Measurements from ENCODE around the gene HSCB.
"Not testable (repeated sequence)": the region's sequence is repeated elsewhere in the genome, so short reads cannot be mapped to it uniquely, and the experiment has no call there.

Gene HSCB

GRCh38 chr22:28738876-28739275 lies 3.0 kb upstream of the HSCB start:
- DNase-seq (ENCODE audit: low read depth in 2 of 2): not testable (repeated sequence)

- DNase-seq (ENCODE audit: low read depth in 2 of 2): no peak
These were observed 547 bp upstream of the HSCB start for GRCh38 chr22:28741200-28741784.

- peak in 1 of 2 donors; percentile 70 for DNase-seq (ENCODE audit: low read depth in 2 of 2)
These were observed 723 bp downstream of the HSCB start for GRCh38 chr22:28742562-28742962.

- no peak for DNase-seq (ENCODE audit: low read depth in 2 of 2)
These were observed 2.0 kb downstream of the HSCB start for GRCh38 chr22:28743852-28744251.

- no peak for DNase-seq (ENCODE audit: low read depth in 2 of 2)
These were observed 8.6 kb downstream of the HSCB start for GRCh38 chr22:28750471-28750881.

- DNase-seq (ENCODE audit: low read depth in 2 of 2): not testable (repeated sequence)
These were observed 12.7 kb downstream of the HSCB start for GRCh38 chr22:28754512-28754911.

- no peak for DNase-seq (ENCODE audit: low read depth in 2 of 2)
These were observed 18.2 kb downstream of the HSCB start for GRCh38 chr22:28759861-28760560.

- DNase-seq (ENCODE audit: low read depth in 2 of 2): no peak
These were observed 19.6 kb downstream of the HSCB start for GRCh38 chr22:28761449-28761755.

- not testable (repeated sequence) for DNase-seq (ENCODE audit: low read depth in 2 of 2)
These were observed 20.2 kb downstream of the HSCB start for GRCh38 chr22:28762000-28762399.

GRCh38 chr22:28766628-28767027 lies 24.8 kb downstream of the HSCB start:
- no peak for DNase-seq (ENCODE audit: low read depth in 2 of 2)

- no peak for DNase-seq (ENCODE audit: low read depth in 2 of 2)
These were observed 27.0 kb downstream of the HSCB start for GRCh38 chr22:28768701-28769393.

- DNase-seq (ENCODE audit: low read depth in 2 of 2): no peak
These were observed 27.7 kb downstream of the HSCB start for GRCh38 chr22:28769394-28770085.

- DNase-seq (ENCODE audit: low read depth in 2 of 2): no peak
These were observed 29.5 kb downstream of the HSCB start for GRCh38 chr22:28771195-28771791.

GRCh38 chr22:28772633-28773460 lies 31.0 kb downstream of the HSCB start, which contains the start of gene CCDC117:
CCDC117 (plus strand) TSS chr22:28772695; CDS start chr22:28772850, 155 bp downstream.
- peak; percentile 88 to 89 for DNase-seq (ENCODE audit: low read depth in 2 of 2)

GRCh38 chr22:28773461-28773867 lies 31.6 kb downstream of the HSCB start:
- DNase-seq (ENCODE audit: low read depth in 2 of 2): no peak

- no peak for DNase-seq (ENCODE audit: low read depth in 2 of 2)
These were observed 32.5 kb downstream of the HSCB start for GRCh38 chr22:28774378-28774777.

- DNase-seq (ENCODE audit: low read depth in 2 of 2): no peak
These were observed 38.0 kb downstream of the HSCB start for GRCh38 chr22:28779833-28780232.

- no peak for DNase-seq (ENCODE audit: low read depth in 2 of 2)
These were observed 38.5 kb downstream of the HSCB start for GRCh38 chr22:28780296-28780695.

GRCh38 chr22:28783786-28784671 lies 42.2 kb downstream of the HSCB start:
- no peak for DNase-seq (ENCODE audit: low read depth in 2 of 2)

- no peak for DNase-seq (ENCODE audit: low read depth in 2 of 2)
These were observed 46.8 kb downstream of the HSCB start for GRCh38 chr22:28788601-28789000.
